IMR-90 (cell line): ENCODE data around the gene JAGN1.

ENCODE experiments used
- CTCF ChIP-seq: conservative IDR thresholded peaks from 2 replicates; pipeline ENCODE4 v1.5.1; 2012; ENCODE audit warnings: mild to moderate bottlenecking, low read depth, low read length, improper control_type of control experiment
- FOS ChIP-seq: fragments of 150-350 bp; IDR thresholded peaks from 2 replicates; pipeline ENCODE4 v1.6.1; 2016; ENCODE audit warnings: low read depth, low read length
- MAZ ChIP-seq: IDR thresholded peaks from 2 replicates; pipeline ENCODE4 v1.6.1; 2012; ENCODE audit warnings: low read depth, mild to moderate bottlenecking, low read length, improper control_type of control experiment, moderate library complexity, borderline replicate concordance
- POLR2A ChIP-seq: IDR thresholded peaks from 2 replicates; pipeline ENCODE4 v1.6.1; 2012; ENCODE audit warnings: mild to moderate bottlenecking, low read depth, low read length
- RAD21 ChIP-seq: IDR thresholded peaks from 2 replicates; pipeline ENCODE4 v1.6.1; 2012; ENCODE audit warnings: low read length, improper control_type of control experiment
- RFX5 ChIP-seq: IDR thresholded peaks from 2 replicates; pipeline ENCODE4 v1.8.0; 2012; ENCODE audit warnings: low read depth, mild to moderate bottlenecking, low read length, moderate library complexity

- no peak for TF ChIP-seq POLR2A
- TF ChIP-seq CTCF: 0 out of 2 replicates have a peak, but pooled peaks have one; percentile 2
- no peak for TF ChIP-seq RFX5
- TF ChIP-seq FOS: peak; percentile 69
- TF ChIP-seq RAD21: no peak
- peak; percentile 53; the same call in 1 of the 2 replicates for TF ChIP-seq MAZ
Measured at GRCh38 chr3:9884555-9885165, 5.8 kb upstream of the JAGN1 start.
